Measurements from ENCODE around the gene UCKL1.

- TF ChIP-seq CTCF (conservative IDR thresholded peaks at IDR 0.05; ENCODE audit: low read length) (no peak), EZH2phosphoT487 (IDR thresholded peaks at IDR 0.05; ENCODE audit: borderline replicate concordance) (no peak)
Observed at GRCh38 chr20:63931735-63932134, 24.5 kb downstream of the UCKL1 start.
